DMS53 treated with DMSO at 0.1 percent for 48 hours (cell line): Measurements from ENCODE around the gene FBXW11.

Source experiments
- DNase-seq: peaks from one replicate; lab custom pipeline; 2025; ENCODE audit not compliant: unreplicated experiment; lab: John Stamatoyannopoulos, UW

Gene FBXW11

DNA sequence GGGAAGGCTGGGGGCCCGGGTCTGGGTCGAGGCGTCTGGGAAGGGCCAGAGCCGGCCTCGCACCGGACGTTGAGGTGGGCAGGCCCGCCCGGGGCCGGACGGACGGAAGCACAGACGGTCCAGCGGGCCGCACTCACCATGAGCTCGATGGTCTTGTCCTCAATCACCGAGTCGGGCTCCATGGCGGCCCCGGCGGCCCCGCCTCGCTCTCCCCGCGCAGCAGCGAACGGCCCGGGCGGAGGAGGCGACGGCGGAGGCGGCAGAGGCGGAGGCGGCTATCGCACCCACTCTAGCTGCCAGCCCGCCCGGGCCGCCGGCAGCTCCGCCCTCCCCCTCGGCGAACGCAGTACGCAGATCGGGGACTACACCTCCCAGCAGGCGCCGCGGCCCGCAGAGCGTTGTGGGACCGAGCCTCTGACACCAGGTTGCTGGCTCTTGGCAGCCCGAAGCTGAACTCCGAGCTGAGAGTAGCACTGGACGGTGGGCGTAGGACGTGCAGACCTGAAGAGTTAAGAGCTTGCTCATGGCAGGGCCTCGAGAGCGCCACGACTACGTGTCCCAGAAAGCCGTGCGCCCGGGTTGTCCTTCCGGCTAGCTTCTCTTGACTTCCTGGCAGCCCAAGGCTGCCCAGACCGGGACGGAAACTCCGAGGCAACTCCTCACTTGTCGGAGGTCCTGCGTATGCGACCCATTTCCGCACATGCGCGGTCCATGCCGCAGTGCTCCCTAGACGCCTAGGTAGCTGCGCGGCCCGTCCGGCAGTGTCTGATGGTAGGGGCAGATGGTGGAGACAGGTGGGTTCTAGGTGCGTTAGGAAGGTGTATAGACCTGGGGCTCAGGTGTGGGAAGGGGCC, at the start of gene FBXW11:
Gene FBXW11 (minus strand): TSS at position 318 of the 854 bp plus-strand sequence. CDS start 136 bp downstream, at position 182.
- DNase-seq, result peak; percentile 95

DNA sequence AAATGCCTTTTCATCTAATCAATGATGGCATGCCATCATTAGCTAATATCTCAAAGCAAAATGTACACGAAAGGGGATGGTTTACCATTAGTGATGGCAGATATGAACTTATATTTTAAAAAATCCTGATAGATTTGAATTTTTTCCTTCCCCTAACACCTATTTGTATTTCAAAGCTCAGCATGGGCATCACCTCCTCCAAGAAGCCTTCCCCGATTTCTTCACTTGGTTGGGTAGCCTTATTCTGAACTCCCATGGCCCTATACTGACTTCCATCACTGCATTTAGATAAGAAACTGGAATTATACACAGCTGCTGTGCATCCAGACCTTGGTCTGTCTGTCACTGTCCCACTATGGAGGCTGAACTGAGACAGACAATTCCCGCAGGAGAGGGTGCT, 49.6 kb upstream of the FBXW11 start:
- no peak for DNase-seq

- no peak for DNase-seq
Observed at GRCh38 chr5:172055421-172055820, 49.0 kb upstream of the FBXW11 start.

- no peak for DNase-seq
Observed at GRCh38 chr5:172054611-172055153, 48.2 kb upstream of the FBXW11 start.

- DNase-seq, result no peak
Observed at GRCh38 chr5:172052450-172053236, 46.2 kb upstream of the FBXW11 start.

GRCh38 chr5:172051643-172052339, 45.4 kb upstream of the FBXW11 start:
- no peak for DNase-seq

GRCh38 chr5:172050080-172050479, 43.6 kb upstream of the FBXW11 start:
- no peak for DNase-seq

- no peak for DNase-seq
Observed at GRCh38 chr5:172049226-172049796, 42.9 kb upstream of the FBXW11 start.

GRCh38 chr5:172048539-172049101, 42.2 kb upstream of the FBXW11 start:
- no peak for DNase-seq

GRCh38 chr5:172048170-172048422, 41.7 kb upstream of the FBXW11 start:
- no peak for DNase-seq

DNA sequence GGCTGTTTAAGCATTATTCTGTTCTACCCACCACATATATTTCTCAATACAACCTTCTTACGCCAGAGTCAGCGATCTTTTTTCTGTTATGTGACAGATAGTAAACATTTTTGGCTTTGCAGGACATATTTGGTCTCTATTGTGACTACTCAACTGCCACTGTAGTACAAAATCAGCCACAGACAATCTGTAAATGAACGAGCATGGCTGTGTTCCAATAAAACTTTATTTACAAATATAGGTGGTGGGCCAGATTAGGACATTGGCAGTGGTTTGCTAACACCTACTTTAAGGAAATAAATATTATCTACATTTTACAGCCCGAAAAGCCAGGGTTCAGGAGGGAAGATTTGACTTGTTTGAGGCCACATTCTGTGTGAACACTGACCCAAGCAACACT, 40.2 kb upstream of the FBXW11 start:
- DNase-seq, result no peak

- no peak for DNase-seq
Observed at GRCh38 chr5:172045315-172045632, 38.8 kb upstream of the FBXW11 start.

- DNase-seq, result no peak
Observed at GRCh38 chr5:172044631-172045314, 38.3 kb upstream of the FBXW11 start.

DNA sequence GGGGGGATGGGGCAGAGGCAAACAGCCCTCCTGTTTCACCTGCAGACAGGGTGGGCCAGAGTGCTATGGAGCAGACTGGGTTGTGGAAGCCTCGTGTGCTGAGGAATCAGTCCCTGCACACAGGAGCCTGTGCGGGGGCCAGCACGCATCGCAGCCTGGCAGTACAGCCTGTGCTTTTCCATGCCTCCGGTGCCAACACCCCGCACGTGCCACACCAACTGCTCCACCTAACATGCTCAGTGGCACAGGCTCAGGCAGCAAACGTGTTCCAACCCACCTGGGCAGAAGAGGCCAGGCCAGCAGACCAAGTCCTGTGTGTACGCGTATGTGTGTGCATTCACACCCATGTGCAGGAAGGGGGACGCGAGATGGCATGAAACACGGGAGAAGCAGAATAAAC, 37.4 kb upstream of the FBXW11 start:
- no peak for DNase-seq

DNA sequence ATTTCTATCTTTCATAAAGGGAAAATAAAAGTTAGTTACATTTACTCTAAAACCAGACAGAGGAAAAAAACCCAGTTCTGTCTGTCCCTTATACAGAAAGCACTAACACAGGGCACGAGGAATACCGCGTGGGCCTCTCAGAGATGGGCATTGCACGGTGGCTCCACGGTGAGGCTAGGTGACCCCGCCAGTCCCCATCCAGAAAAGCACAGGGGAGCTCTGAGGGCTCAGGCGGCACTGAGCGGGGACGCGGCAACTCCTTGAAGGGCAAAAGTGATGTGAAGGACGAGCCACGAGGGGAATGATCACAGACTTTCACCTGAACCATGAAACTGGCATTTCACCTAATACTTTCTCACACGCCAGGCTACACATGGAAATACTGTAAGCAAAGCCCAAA, 35.7 kb upstream of the FBXW11 start:
- no peak for DNase-seq

- no peak for DNase-seq
Observed at GRCh38 chr5:172038167-172038566, 31.7 kb upstream of the FBXW11 start.

DNA sequence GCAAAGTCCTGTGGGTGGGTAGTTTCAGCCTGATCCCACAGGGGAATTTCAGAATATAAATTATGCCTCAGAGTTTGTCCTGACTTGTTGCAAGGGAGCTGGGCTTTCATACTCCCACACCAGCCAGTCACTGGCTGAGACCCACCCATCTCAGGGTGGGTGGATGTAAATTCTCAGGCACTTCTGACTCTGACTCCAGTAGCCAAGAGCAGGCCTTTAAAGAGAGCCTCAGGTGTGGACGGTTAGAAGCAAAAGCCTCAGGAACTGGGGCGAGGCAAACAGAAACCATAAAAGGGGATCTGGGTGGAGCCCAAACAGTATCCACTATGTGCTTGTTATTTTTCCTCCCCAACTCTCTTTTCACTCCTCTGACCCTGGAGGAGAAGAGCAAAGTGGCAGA, 28.6 kb upstream of the FBXW11 start:
- no peak for DNase-seq

DNA sequence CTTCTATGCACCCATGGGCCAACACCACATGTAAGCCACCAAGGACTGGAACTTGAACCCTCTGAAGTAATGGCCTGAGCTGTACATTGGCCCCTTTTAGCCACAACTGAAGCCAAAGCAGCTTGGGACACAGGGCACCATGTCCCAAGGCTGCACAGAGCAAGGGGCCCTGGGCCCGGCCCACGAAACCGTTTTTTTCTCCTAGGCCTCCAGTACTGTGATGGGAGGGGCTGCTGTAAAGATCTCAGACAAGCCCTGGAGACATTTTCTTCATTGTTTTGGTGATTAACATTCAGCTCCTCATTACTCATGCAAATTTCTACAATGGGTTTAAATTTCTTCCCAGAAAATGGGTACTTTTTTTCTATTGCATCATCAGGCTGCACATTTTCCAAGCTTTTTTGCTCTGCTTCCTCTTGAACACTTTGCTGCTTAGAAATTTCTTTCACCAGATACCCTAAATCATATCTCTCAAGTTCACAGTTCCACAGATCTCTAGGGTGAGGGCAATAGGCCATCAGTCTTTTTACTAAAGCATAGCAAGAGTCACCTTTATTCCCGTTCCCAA, 25.5 kb upstream of the FBXW11 start:
- no peak for DNase-seq

GRCh38 chr5:172029876-172030275, 23.4 kb upstream of the FBXW11 start:
- DNase-seq, result no peak

DNA sequence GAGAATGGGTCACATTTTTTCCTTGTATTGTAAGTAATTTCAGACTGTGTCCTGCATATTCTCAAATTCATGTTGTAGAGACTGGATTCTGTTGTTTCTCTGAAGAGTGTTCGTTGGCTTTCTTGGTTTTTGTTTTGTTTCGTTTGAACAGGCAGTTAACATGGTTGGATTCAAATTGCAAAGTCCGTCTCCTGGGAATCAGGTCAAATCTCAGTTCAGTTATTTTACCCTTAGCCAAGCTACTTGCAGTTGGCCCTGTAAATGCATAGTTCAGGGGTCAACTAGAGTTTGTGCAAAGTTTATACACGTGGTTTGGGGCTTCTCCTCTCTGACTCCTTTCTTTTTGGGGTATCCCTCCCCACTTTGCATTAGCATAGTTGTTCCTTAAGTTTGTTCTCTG, 21.7 kb upstream of the FBXW11 start:
- DNase-seq, result no peak
